Naive thymus-derived CD4-positive, alpha-beta T cell (primary cell): ENCODE results near the gene BACE2. TPM values are rescaled to one million over a fixed set of nuclear protein-coding genes. Genes with fewer than 3 reads are reported as not detected.

ENCODE experiments used
- ATAC-seq: fragments of 150-1000 bp; cut with Tn5 transposase; 2 replicates; pipeline ENCODE4 v1.10.0; 2021; ENCODE audit warnings: mild to moderate bottlenecking, moderate library complexity
- CTCF ChIA-PET: fragments of 350-600 bp; sonication (Branson Sonifier 250); formaldehyde crosslinking; loops from one replicate; lab custom pipeline; 2021; ENCODE audit warnings: antibody characterized with exemption; lab: Charles Lee
- POLR2A ChIA-PET: fragments of 350-600 bp; sonication (Branson Sonifier 250); formaldehyde crosslinking; loops from one replicate; lab custom pipeline; 2021; ENCODE audit warnings: antibody characterized with exemption, inconsistent platforms; lab: Charles Lee
- DNase-seq, 9 donors: peaks; one replicate each; pipeline versions ENCODE4 v3.0.0 to v3.0.0-alpha.2; 2020 to 2022; ENCODE audit warnings: mixed read lengths in 1 of 9
- H3K27ac ChIP-seq: one replicate; pipeline ENCODE4 v1.7.0; 2013; ENCODE audit warnings: mild to moderate bottlenecking, low read depth, low read length, moderate library complexity
- H3K27me3 ChIP-seq, 2 donors: one replicate each; pipeline ENCODE4 v1.7.0; 2013; ENCODE audit warnings: low read length in 2 of 2, mild to moderate bottlenecking in 2 of 2, moderate library complexity in 2 of 2; ENCODE audit not compliant: control insufficient read depth in 2 of 2, insufficient read depth in 2 of 2
- H3K36me3 ChIP-seq, 3 experiments: 1 replicate in 2 of 3; 2 replicates in 1 of 3; pipeline ENCODE4 v1.7.0; 2013; ENCODE audit warnings: low read length in 3 of 3, mild to moderate bottlenecking in 3 of 3, moderate library complexity in 1 of 3; ENCODE audit not compliant: insufficient read depth in 3 of 3, control insufficient read depth in 2 of 3
- H3K4me1 ChIP-seq, 2 donors: one replicate each; pipeline ENCODE4 v1.7.0; 2013; ENCODE audit warnings: low read length in 2 of 2, mild to moderate bottlenecking in 2 of 2, moderate library complexity in 1 of 2; ENCODE audit not compliant: control insufficient read depth in 2 of 2, insufficient read depth in 2 of 2
- H3K4me3 ChIP-seq: 2 replicates; pipeline ENCODE4 v1.7.0; 2013; ENCODE audit warnings: mild to moderate bottlenecking, low read length
- H3K9me3 ChIP-seq, 3 experiments: 1 replicate in 2 of 3; 2 replicates in 1 of 3; pipeline ENCODE4 v1.7.0; 2013; ENCODE audit warnings: low read length in 3 of 3; ENCODE audit not compliant: control insufficient read depth in 2 of 3
- H3K27ac Mint-ChIP-seq, 9 donors: one replicate each; pipeline ENCODE4 v1.8.0; 2020 to 2022; ENCODE audit warnings: mixed read lengths in 9 of 9, mild to moderate bottlenecking in 8 of 9, moderate library complexity in 5 of 9, inconsistent platforms in 2 of 9
- H3K27me3 Mint-ChIP-seq, 5 donors: one replicate each; pipeline ENCODE4 v1.8.0; 2021 to 2022; ENCODE audit warnings: mixed read lengths in 5 of 5, mild to moderate bottlenecking in 1 of 5
- H3K36me3 Mint-ChIP-seq, 5 donors: one replicate each; pipeline ENCODE4 v1.8.0; 2020 to 2022; ENCODE audit warnings: mixed read lengths in 5 of 5, mild to moderate bottlenecking in 3 of 5, inconsistent platforms in 1 of 5
- H3K4me1 Mint-ChIP-seq, 7 donors: one replicate each; pipeline ENCODE4 v1.8.0; 2020 to 2022; ENCODE audit warnings: mixed read lengths in 7 of 7, mild to moderate bottlenecking in 3 of 7, inconsistent platforms in 1 of 7
- H3K4me3 Mint-ChIP-seq, 10 donors: one replicate each; pipeline ENCODE4 v1.8.0; 2020 to 2022; ENCODE audit warnings: mild to moderate bottlenecking in 10 of 10, mixed read lengths in 10 of 10, moderate library complexity in 6 of 10, inconsistent platforms in 2 of 10
- H3K9me3 Mint-ChIP-seq, 11 donors: one replicate each; pipeline ENCODE4 v1.8.0; 2020 to 2022; ENCODE audit warnings: mixed read lengths in 11 of 11, mild to moderate bottlenecking in 4 of 11, inconsistent platforms in 1 of 11, moderate library complexity in 1 of 11
- intact Hi-C, 2 donors: fragments of 100-400 bp; cut with micrococcal nuclease; formaldehyde crosslinking; loops; one replicate each; pipeline ENCODE4 v1.15.1; 2023
- polyA plus RNA-seq, 2 donors: library from polyadenylated mRNA; unstranded; fragments of 300-500 nt; fragmentation: Illumina TruSeq; gene quantifications; one replicate each; pipeline ENCODE4 v1.2.3, GENCODE V29; 2021
- total RNA-seq, 6 experiments: library from RNA in 5 of 6; stranded (reverse) in 5 of 6; gene quantifications; 1 replicate in 5 of 6; 2 replicates in 1 of 6; pipeline ENCODE4 v1.2.3 and lab custom pipeline; 2021 to 2026

BACE2 gene
- total and polyA plus RNA-seq, 7 experiments from 2014 or later = 0.03 to 3.6 (median 1.1) TPM; not detected in 1

- intact Hi-C loops = no loop called here
- Mint-ChIP-seq H3K27ac (no peak overlapping the region), H3K27me3 (peaks cover 20 to 52% (median 37%) of the 10 kb centered on the region in 5 donors), H3K9me3 (no peaks in the 10 kb centered on the region), H3K4me3 (no peak overlapping the region), H3K36me3 (no peaks in the 10 kb centered on the region), H3K4me1 (peaks cover 0 to 3% (median 0%) of the 10 kb centered on the region in 7 donors)
- Histone ChIP-seq H3K27me3 (peaks cover 0 to 2% of the 10 kb centered on the region in 2 donors), H3K27ac (no peak overlapping the region), H3K4me1 (no peaks in the 10 kb centered on the region), H3K9me3 (no peaks in the 10 kb centered on the region), H3K36me3 (no peaks in the 10 kb centered on the region), H3K4me3 (no peak overlapping the region)
- ChIA-PET POLR2A (no interaction called here), CTCF (no interaction called here)
- DNase-seq (no peak), ATAC-seq (no peak)
Observed at GRCh38 chr21:41176846-41177245, 8.9 kb downstream of the BACE2 start.

- H3K4me1 Mint-ChIP-seq = peaks cover 0 to 3% (median 0%) of the 10 kb centered on the region in 7 donors
- ATAC-seq (no peak), DNase-seq (no peak)
- peaks cover 0 to 3% (median 0%) of the 10 kb centered on the region in 11 donors for H3K9me3 Mint-ChIP-seq
- H3K36me3 ChIP-seq = no peaks in the 10 kb centered on the region
- CTCF ChIA-PET = no interaction called here
- H3K9me3 ChIP-seq = no peaks in the 10 kb centered on the region
- H3K27me3 ChIP-seq = peaks cover 0 to 2% of the 10 kb centered on the region in 2 donors
- H3K27ac ChIP-seq = no peak overlapping the region
- no peaks in the 10 kb centered on the region for H3K36me3 Mint-ChIP-seq
- POLR2A ChIA-PET = no interaction called here
- no peak overlapping the region for H3K4me3 ChIP-seq
- no peaks in the 10 kb centered on the region for H3K4me1 ChIP-seq
- intact Hi-C loops = no loop called here
- no peak overlapping the region for H3K4me3 Mint-ChIP-seq
- no peak overlapping the region for H3K27ac Mint-ChIP-seq
- peaks cover 10 to 46% (median 43%) of the 10 kb centered on the region in 5 donors for H3K27me3 Mint-ChIP-seq
Observed at GRCh38 chr21:41180752-41181151, 12.8 kb downstream of the BACE2 start.

- ATAC-seq = no peak
Observed at GRCh38 chr21:41182547-41182946, 14.6 kb downstream of the BACE2 start.

GRCh38 chr21:41183575-41183974, 15.6 kb downstream of the BACE2 start:
- ChIA-PET CTCF (no interaction called here), POLR2A (no interaction called here)
- DNase-seq (no peak), ATAC-seq (no peak)
- intact Hi-C loops = no loop called here
- Mint-ChIP-seq H3K36me3 (no peaks in the 10 kb centered on the region), H3K27ac (no peak overlapping the region), H3K4me1 (peaks cover 0 to 2% (median 0%) of the 10 kb centered on the region in 7 donors), H3K4me3 (no peak overlapping the region), H3K27me3 (peaks cover 3 to 35% (median 34%) of the 10 kb centered on the region in 5 donors), H3K9me3 (peaks cover 0 to 3% (median 0%) of the 10 kb centered on the region in 11 donors)
- Histone ChIP-seq H3K4me1 (no peaks in the 10 kb centered on the region), H3K4me3 (no peak overlapping the region), H3K27ac (no peak overlapping the region), H3K9me3 (no peaks in the 10 kb centered on the region), H3K36me3 (no peaks in the 10 kb centered on the region), H3K27me3 (no peaks in the 10 kb centered on the region)

More at GRCh38 chr21:41182547-41182946, 14.6 kb downstream of the BACE2 start:
- Mint-ChIP-seq H3K36me3 (no peaks in the 10 kb centered on the region), H3K4me3 (no peak overlapping the region), H3K9me3 (peaks cover 0 to 3% (median 0%) of the 10 kb centered on the region in 11 donors), H3K27me3 (peaks cover 3 to 36% (median 36%) of the 10 kb centered on the region in 5 donors), H3K27ac (no peak overlapping the region), H3K4me1 (peaks cover 0 to 3% (median 0%) of the 10 kb centered on the region in 7 donors)
- no peaks in the 10 kb centered on the region for H3K4me1 ChIP-seq
- intact Hi-C loops = no loop called here
- CTCF ChIA-PET = no interaction called here
- no peaks in the 10 kb centered on the region for H3K36me3 ChIP-seq
- no peaks in the 10 kb centered on the region for H3K27me3 ChIP-seq
- POLR2A ChIA-PET = no interaction called here
- H3K9me3 ChIP-seq = no peaks in the 10 kb centered on the region
- no peak overlapping the region for H3K4me3 ChIP-seq
- no peak overlapping the region for H3K27ac ChIP-seq
- no peak for DNase-seq

GRCh38 chr21:41185802-41186201, 17.8 kb downstream of the BACE2 start:
- Histone ChIP-seq H3K27me3 (no peaks in the 10 kb centered on the region), H3K4me1 (no peaks in the 10 kb centered on the region), H3K9me3 (peaks cover 0 to 5% (median 0%) of the 10 kb centered on the region in 3 experiments), H3K36me3 (no peaks in the 10 kb centered on the region), H3K27ac (no peak overlapping the region), H3K4me3 (no peak overlapping the region)
- H3K36me3 Mint-ChIP-seq = peaks cover 0 to 6% (median 0%) of the 10 kb centered on the region in 5 donors
- peaks cover 3 to 38% (median 26%) of the 10 kb centered on the region in 5 donors for H3K27me3 Mint-ChIP-seq
- intact Hi-C loops = no loop called here
- ChIA-PET CTCF (no interaction called here), POLR2A (no interaction called here)
- no peak overlapping the region for H3K27ac Mint-ChIP-seq
- peaks cover 3 to 16% (median 8%) of the 10 kb centered on the region in 11 donors for H3K9me3 Mint-ChIP-seq
- H3K4me1 Mint-ChIP-seq = no peaks in the 10 kb centered on the region
- no peak overlapping the region for H3K4me3 Mint-ChIP-seq
- ATAC-seq (no peak), DNase-seq (no peak)

- ChIA-PET CTCF (no interaction called here), POLR2A (no interaction called here)
- Histone ChIP-seq H3K4me3 (no peak overlapping the region), H3K9me3 (peaks cover 0 to 5% (median 0%) of the 10 kb centered on the region in 3 experiments), H3K36me3 (no peaks in the 10 kb centered on the region), H3K27me3 (no peaks in the 10 kb centered on the region), H3K4me1 (no peaks in the 10 kb centered on the region), H3K27ac (no peak overlapping the region)
- Mint-ChIP-seq H3K9me3 (peaks cover 3 to 16% (median 8%) of the 10 kb centered on the region in 11 donors), H3K27ac (no peak overlapping the region), H3K27me3 (peaks cover 3 to 32% (median 20%) of the 10 kb centered on the region in 5 donors), H3K4me3 (no peak overlapping the region), H3K36me3 (peaks cover 0 to 6% (median 0%) of the 10 kb centered on the region in 5 donors), H3K4me1 (no peaks in the 10 kb centered on the region)
- DNase-seq (no peak), ATAC-seq (no peak)
- intact Hi-C loops = no loop called here
Observed at GRCh38 chr21:41186755-41187536, 19.0 kb downstream of the BACE2 start.
